Measurements from ENCODE around the gene GDAP1L1.
A peak's percentile ranks its signal among the peaks of the same experiment; 100 is the strongest.

Gene GDAP1L1

GRCh38 chr20:44247131-44247571, at the start of gene GDAP1L1:
Gene GDAP1L1 (plus strand): TSS chr20:44247308. CDS start chr20:44247335, 27 bp downstream.
- peak; percentile 22 for DNase-seq

- DNase-seq = no peak
Observed at GRCh38 chr20:44198872-44199271, 48.2 kb upstream of the GDAP1L1 start.

- no peak for DNase-seq
Observed at GRCh38 chr20:44199877-44200276, 47.2 kb upstream of the GDAP1L1 start.

- DNase-seq = no peak
Observed at GRCh38 chr20:44200371-44200770, 46.7 kb upstream of the GDAP1L1 start.

GRCh38 chr20:44200983-44201382, 46.1 kb upstream of the GDAP1L1 start:
- no peak for DNase-seq

GRCh38 chr20:44203161-44203560, 43.9 kb upstream of the GDAP1L1 start:
- DNase-seq = no peak

GRCh38 chr20:44204156-44204831, 42.8 kb upstream of the GDAP1L1 start:
- DNase-seq = no peak

GRCh38 chr20:44204832-44205215, 42.3 kb upstream of the GDAP1L1 start:
- DNase-seq = no peak

GRCh38 chr20:44206132-44206531, 41.0 kb upstream of the GDAP1L1 start:
- DNase-seq = no peak

GRCh38 chr20:44207126-44207723, 39.9 kb upstream of the GDAP1L1 start:
- no peak for DNase-seq

- DNase-seq = no peak
Observed at GRCh38 chr20:44208165-44208564, 38.9 kb upstream of the GDAP1L1 start.

- no peak for DNase-seq
Observed at GRCh38 chr20:44208770-44209169, 38.3 kb upstream of the GDAP1L1 start.

GRCh38 chr20:44209686-44210405, 37.3 kb upstream of the GDAP1L1 start:
- DNase-seq = no peak

- DNase-seq = peak; percentile 96
Observed at GRCh38 chr20:44210406-44211176, 36.5 kb upstream of the GDAP1L1 start, which contains the start of gene OSER1. Gene OSER1 (minus strand): TSS chr20:44210771. CDS start chr20:44206957, 3,814 bp downstream.

GRCh38 chr20:44211177-44212039, 35.7 kb upstream of the GDAP1L1 start:
- DNase-seq = no peak

GRCh38 chr20:44212792-44213191, 34.3 kb upstream of the GDAP1L1 start:
- DNase-seq = no peak

GRCh38 chr20:44215125-44215524, 32.0 kb upstream of the GDAP1L1 start:
- peak; percentile 33 for DNase-seq

GRCh38 chr20:44217342-44218092, 29.6 kb upstream of the GDAP1L1 start:
- DNase-seq = peak; percentile 51

GRCh38 chr20:44218446-44218845, 28.7 kb upstream of the GDAP1L1 start:
- DNase-seq = no peak

- DNase-seq = no peak
Observed at GRCh38 chr20:44219170-44219730, 27.9 kb upstream of the GDAP1L1 start.

- no peak for DNase-seq
Observed at GRCh38 chr20:44219791-44220190, 27.3 kb upstream of the GDAP1L1 start.
